Measurements from ENCODE around the gene PUS7.
"Not testable (repeated sequence)": the region's sequence is repeated elsewhere in the genome, so short reads cannot be mapped to it uniquely, and the experiment has no call there.

PUS7 gene

DNA sequence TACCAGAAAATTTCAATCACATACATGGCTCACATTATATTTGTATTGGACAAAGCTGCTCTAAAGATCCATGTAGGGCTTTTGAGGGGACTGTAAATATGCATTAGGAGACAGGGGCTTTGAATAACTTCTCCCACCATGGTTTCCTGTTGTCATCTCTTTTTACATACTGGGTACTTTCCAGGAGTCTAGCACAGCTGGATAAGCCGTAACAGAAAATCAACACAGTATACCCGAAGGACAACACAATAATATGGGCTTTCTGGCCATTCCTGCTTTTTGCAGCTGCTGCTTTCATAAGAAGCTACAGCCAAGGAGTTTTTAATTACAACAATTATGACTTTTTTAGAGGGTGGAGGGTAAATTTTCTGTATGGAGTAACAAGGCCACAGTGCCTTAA, 70.0 kb downstream of the PUS7 start:
- H3K27ac ChIP-seq: no peak overlapping the region
- no peak for TF ChIP-seq CTCF (conservative IDR thresholded peaks at IDR 0.05)

GRCh38 chr7:105450870-105451269, 71.2 kb downstream of the PUS7 start:
- not testable (repeated sequence) for H3K27ac ChIP-seq

DNA sequence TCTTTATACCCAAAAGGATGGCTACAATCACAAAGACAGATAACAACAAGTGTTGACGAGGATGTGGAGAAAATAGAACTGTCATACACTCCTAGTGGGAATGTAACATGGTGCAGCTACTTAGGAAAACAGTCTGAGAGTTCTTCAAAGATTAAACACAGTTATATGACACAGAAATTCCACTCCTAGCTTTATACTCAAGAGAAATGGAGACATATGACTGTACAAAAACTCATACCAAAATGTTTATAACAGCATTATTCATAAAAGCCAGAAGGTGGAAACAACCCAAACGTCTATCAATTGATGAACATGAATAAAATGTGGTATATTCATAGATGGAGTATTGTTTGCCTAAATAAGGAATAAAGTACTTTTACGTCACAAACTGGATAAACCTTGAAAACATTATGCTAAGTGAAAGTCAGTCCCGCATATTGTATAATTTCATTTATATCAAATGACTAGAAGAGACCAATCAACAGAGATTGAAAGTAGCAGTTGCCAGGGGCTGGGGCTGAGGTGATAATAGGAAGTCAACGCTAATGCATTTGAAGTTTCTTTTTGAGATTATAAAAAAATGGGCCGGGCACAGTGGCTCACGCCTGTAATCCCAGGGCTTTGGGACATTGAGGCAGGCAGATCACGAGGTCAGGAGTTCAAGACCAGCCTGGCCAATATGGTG, 71.8 kb downstream of the PUS7 start:
- H3K27ac ChIP-seq: no peak overlapping the region
- no peak for TF ChIP-seq CTCF (conservative IDR thresholded peaks at IDR 0.05)

GRCh38 chr7:105448181-105448580, 73.9 kb downstream of the PUS7 start:
- no peak for TF ChIP-seq CTCF (conservative IDR thresholded peaks at IDR 0.05)

DNA sequence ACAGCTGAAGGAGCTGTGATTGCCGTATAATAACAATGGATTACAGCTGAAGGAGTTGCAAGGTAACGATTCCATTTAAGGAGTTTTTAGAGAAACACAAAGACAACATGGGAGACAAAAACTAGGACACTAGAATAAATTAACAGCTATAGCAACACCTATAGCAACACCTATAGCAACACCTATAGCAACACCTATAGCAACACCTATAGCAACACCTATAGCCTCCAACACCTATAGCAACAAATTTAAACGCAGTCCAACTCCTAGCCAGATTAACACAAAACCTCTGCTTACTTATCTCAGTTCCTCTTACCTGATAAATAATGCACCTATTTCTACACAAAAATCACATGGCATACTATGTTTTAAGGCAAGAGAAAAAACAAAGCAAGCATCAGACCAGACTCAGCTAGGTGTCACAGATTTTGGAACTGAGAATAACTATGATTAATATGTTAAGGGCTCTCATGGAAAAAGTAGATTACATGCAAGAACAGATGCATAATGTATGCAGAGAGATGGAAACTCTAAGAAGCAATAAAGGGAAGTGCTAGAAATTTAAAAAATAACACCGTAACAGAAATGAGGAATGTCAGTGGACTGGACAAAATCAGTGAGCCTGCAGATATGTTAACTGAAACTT, 77.6 kb downstream of the PUS7 start:
- no peak overlapping the region for H3K27ac ChIP-seq

More at GRCh38 chr7:105448181-105448580, 73.9 kb downstream of the PUS7 start:
- no peak overlapping the region for H3K27ac ChIP-seq

DNA sequence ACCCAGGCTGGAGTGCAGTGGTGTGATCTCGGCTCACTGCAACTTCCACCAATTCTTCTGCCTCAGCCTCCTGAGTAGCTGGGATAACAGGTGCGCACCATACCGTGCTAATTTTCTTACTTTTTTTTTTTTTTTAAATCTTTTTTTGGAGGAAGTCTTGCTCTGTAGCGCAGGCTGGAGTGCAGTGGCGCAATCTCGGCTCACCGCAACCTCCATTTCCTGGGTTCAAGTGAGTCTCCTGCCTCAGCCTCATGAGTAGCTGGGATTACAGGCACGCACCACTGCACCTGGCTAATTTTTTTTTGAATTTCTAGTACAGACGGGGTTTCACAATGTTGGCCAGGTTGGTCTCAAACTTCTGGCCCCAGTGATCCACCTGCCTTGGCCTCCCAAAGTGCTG, 79.9 kb downstream of the PUS7 start:
- H3K27ac ChIP-seq: not testable (repeated sequence)

More for the DNA sequence above, 77.6 kb downstream of the PUS7 start:
- no peak for TF ChIP-seq CTCF (conservative IDR thresholded peaks at IDR 0.05)

DNA sequence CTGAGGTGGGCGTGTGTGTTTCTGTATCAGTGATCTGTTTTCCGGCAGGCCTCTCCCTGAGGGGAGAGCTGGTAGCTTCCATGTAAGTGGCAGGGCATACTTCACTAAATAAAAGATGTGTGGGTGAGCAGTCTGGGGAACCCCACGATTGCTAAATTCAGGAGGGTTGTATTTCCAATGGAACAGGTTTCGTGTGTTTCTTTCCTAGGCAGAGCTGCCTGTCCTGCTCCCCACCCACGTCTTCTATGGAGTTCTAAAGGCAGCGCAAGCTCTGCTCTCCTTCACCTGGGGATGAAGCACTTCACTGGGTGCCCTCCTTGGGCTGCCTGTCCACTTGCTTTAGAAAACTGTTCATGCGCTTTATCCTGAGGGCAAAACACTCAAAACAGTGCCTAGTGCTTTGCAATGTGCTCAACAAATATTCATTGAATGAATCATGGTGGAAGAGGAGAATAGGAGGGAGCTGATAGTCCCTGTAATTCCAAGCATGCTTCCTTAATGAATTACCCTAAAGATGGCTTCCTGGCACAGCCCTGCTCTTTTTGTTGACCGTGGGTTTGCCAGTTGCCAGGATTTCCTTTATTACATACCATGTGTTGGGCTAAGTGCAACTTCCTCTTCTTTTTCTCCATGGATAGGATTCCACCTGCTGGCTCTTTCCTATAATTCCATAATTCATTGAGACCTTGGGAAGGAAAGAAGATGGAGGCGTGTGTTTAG, 82.7 kb downstream of the PUS7 start:
- TF ChIP-seq CTCF (conservative IDR thresholded peaks at IDR 0.05): peak; percentile 53
- peak overlapping the region; percentile 46 for H3K27ac ChIP-seq

- peak overlapping the region; percentile 46 for H3K27ac ChIP-seq
Observed at GRCh38 chr7:105438847-105439173, 83.3 kb downstream of the PUS7 start.

More at GRCh38 chr7:105438847-105439173, 83.3 kb downstream of the PUS7 start:
- no peak for TF ChIP-seq CTCF (conservative IDR thresholded peaks at IDR 0.05)
